ENCODE data around the gene SLC2A9. TPM values are rescaled to one million over a fixed set of nuclear protein-coding genes. Genes with fewer than 3 reads are reported as not detected.

SLC2A9 gene
- total RNA-seq, 1 donor from 2014 or later, result 0.72 TPM

DNA sequence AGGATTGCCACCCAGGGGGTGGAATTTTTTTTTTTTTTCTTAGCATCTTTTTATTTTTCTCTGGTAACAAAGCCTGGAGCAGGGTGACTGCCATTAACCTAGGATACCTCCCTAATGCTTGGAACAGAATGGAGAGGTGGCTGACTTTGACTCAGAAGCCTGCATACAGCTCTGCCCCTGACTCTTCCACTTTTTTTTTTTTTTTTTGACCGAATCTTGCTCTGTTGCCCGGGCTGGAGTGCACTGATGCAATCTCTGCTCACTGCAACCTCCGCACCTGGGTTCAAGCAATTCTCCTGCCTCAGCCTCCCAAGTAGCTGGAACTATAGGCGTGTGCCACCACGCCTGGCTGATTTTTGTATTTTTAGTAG lies 341 bp upstream of the SLC2A9 start:
- no peak for DNase-seq (ENCODE audit: low read depth)

DNA sequence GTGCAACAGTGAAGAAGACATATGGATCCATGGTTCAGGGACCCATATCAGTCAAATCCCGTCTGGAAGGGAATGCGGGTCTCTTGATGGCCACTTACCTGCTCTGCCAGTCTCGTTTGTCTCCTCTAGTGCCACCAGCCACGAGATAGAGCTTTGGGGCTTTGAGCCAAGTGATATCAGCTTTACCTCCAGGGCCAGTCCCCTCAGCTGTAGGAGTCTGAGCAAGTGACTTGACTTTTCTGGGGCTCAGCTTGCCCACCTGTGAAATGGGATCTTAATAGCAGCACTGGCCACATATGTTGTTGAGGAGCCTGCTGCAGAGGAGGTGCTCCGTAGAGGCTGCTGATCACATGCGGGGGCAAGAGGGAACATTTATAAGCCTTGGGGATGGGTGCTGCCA lies 1.2 kb downstream of the SLC2A9 start:
- no peak for DNase-seq (ENCODE audit: low read depth)

DNA sequence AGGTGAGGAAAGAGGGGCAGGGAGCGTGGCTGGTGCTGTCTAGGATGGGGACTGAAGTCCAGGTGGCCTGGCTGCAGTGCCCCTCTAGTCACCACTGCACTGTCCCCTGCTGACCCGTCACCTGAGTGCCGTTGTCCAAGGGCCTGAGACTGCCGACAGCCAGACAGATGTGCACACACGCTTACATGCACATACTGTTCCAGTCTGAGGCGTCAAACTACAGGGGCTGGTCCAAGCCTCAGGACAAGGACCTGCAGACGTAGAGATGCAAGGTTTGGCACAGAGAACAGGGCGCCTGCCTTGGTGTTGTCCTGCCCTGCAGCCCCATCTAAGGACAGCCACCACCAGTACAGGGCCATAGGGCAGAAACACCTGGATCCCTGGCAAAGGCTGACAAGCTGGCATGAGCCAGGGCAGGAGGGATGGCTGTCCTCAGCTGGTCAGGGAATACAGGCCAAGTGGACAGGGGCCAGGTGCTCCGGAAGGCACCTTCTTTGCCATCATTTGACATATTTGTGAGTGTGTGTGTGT lies 1.7 kb downstream of the SLC2A9 start:
- no peak for DNase-seq (ENCODE audit: low read depth)

DNA sequence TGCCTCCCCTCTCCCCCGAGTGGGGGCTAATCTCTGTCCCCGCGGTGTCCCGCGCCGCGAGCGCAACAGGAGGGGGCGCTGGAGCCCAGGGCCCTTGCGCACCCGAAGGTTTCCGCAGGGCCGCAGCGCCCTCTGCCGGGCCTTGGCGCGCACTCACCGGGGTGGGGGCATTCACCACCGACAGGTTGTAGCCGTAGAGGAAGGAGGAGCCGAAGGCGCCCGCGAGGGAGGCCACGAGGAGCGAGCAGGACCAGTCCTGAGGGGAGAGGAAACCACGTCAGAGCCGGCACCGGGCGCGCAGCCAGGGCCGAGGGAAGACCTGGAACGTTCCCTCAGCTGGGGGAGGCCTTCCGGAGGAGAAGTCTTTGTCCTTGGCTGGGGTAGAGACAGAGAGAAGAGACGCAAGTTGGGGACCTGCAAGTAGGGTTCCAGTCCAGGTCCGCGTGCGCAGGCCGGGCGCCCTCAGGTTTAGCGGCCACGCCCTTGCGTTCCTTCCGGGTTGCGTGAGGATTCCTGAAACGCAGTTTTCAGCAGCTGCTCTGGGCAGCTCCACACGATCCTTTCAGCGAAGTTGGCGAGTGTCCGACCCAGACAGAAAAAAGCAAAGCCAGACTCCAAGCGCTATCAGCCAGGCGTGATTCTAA lies 2.4 kb downstream of the SLC2A9 start:
- DNase-seq (ENCODE audit: low read depth), result peak; percentile 93

GRCh38 chr4:10017037-10017893 lies 4.0 kb downstream of the SLC2A9 start:
- DNase-seq (ENCODE audit: low read depth), result no peak

- no peak for DNase-seq (ENCODE audit: low read depth)
These were observed 5.1 kb downstream of the SLC2A9 start for GRCh38 chr4:10016169-10016568.

DNA sequence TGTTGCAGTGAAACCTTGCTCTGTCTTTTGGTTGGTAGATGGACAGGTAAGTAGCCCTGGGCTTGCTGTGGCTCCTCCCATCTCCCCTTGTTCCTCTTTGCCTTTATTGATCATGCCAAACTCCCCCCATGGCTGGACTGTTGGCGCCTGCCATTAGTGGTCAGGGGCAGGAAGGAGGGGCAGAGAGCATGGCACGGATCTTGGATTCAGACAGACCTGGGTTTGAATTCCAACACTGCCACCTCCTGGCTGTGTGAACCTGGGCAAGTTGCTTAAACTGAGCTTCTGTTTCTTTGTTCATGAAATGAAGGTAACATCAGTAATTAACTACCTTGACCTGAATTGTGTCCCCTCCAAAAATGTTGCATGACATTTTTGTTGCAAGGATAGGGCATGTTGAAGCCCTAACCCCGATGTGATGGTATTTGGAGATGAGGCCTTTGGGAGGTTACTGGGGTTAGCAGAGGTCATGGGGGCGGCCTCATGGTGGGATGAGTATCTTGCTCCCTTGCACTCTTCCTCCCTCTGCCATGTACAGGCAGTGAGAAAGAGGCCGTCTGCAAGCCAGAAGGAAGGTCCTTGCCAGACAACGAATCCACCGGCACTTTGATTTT lies 6.0 kb downstream of the SLC2A9 start:
- DNase-seq (ENCODE audit: low read depth), result peak; percentile 36

DNA sequence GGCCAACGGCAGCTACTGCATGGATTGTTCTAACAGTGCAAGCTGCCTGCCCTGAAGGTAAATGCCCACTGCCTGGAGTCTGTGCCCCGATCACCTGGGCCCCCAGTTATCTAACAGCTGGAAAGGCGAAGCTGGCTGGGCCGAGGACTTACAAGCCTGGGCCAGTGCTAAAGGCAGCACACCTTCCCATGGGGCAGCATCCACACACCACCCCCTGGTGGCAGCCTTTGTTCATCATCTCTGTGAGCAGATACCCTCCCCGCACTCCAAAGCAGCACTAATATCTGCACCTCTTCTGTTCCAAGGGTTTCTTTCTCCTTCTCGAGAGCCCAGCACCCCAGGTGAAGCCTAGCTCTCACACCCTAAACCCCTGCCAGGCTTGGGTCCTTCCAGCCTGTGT lies 7.6 kb downstream of the SLC2A9 start:
- DNase-seq (ENCODE audit: low read depth), result peak; percentile 34

- DNase-seq (ENCODE audit: low read depth), result no peak
These were observed 9.4 kb downstream of the SLC2A9 start for GRCh38 chr4:10011885-10012284.

GRCh38 chr4:10011277-10011676 lies 10.0 kb downstream of the SLC2A9 start:
- DNase-seq (ENCODE audit: low read depth), result no peak

GRCh38 chr4:10009861-10010500 lies 11.3 kb downstream of the SLC2A9 start:
- DNase-seq (ENCODE audit: low read depth), result no peak

- DNase-seq (ENCODE audit: low read depth), result no peak
These were observed 12.7 kb downstream of the SLC2A9 start for GRCh38 chr4:10008609-10009005.

DNA sequence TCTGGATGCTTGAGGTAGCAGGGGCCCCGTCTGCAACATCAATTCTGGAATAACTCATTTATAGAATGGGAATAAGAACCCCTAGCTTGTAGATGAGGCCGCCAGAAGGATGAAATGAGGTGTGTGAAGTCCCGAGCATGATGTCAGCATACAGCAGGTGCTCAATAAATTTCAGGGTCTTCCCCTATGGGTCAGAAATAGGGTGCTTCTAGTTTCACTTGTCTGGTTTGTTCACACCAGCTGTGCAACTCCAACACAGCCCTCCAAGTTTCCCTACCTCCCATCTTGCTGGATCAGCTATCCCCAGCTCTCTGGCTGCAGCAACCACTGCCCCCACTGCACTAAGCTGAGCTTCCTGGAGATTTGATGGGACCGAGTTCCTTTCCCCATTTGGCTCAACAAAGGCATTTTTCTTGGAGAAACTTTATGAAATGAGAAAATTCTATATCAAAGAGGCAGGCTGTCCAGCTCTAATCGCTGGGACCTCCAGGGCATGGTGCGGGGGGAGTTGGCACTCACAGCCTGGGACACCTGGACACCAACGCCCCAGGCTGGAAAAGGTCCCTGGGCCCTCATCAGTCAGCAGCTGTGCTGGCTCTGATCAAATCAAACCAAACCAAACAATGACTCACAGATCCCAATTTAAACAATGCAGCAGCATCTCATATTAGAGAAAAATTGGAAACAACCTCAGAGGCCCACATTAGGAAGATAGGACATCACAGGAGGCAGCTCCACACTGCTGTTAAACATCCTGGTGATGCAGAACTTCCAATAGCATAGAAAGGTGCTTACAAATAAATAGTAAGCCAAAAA lies 13.3 kb downstream of the SLC2A9 start:
- peak; percentile 57 for DNase-seq (ENCODE audit: low read depth)

DNA sequence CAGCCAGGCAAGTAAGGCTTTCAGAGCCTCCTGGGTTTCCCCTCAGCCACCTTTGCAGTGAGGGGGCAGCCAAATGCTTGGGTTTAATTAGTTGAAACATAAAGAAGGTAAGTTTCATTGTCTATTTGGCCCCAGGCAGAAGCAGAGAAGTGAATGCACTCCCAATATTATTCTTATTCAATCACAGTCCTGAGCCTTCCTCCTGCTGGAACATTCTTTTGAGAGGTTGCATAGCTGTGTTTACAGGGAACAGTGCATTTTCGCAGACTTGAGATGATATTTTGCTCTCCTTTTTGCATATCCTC lies 13.9 kb downstream of the SLC2A9 start:
- DNase-seq (ENCODE audit: low read depth), result no peak

- DNase-seq (ENCODE audit: low read depth), result no peak
These were observed 14.5 kb downstream of the SLC2A9 start for GRCh38 chr4:10006601-10007435.

GRCh38 chr4:10006231-10006600 lies 15.1 kb downstream of the SLC2A9 start:
- no peak for DNase-seq (ENCODE audit: low read depth)

DNA sequence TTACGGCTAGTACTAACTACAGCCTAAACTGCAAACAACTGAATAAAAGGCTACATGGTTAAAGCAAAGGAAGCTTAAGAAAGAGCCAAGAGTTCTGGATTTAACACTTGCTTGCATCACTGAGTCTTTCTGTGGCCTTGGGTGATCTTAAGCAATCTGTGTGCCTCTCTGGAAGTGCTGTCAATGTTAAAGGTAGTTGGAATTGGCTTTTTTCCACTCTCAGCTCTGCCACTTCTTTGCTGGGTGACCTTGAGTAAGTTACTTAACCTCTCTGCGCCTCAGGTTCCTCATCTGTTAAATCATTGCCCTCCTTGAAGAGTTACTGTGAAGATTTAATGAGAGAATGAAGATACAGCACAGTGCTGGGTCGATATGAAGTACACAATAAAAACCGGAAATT lies 15.7 kb downstream of the SLC2A9 start:
- no peak for DNase-seq (ENCODE audit: low read depth)

DNA sequence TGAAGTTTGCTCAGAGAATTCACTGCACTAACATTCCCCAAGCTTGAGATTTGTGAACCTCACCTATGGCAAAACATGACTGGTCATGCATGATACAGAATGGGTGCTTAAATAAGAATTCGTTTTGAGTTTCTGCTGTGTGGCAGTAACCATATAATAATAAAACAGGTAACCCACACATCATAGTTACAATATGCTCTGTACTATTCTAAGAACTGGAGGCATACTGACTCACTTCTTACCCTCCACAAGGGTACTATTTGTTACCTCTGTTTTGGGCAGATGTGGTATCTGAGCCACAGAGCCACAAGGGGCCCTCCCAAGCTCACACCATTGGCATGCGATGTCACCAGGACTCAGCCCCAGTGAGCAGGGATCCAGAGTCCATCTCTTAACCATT lies 17.6 kb downstream of the SLC2A9 start:
- DNase-seq (ENCODE audit: low read depth), result peak; percentile 28

GRCh38 chr4:10002278-10002677 lies 19.0 kb downstream of the SLC2A9 start:
- no peak for DNase-seq (ENCODE audit: low read depth)

GRCh38 chr4:10001757-10002156 lies 19.5 kb downstream of the SLC2A9 start:
- no peak for DNase-seq (ENCODE audit: low read depth)
